ENCODE measurements around the gene CACNA1C.

DNA sequence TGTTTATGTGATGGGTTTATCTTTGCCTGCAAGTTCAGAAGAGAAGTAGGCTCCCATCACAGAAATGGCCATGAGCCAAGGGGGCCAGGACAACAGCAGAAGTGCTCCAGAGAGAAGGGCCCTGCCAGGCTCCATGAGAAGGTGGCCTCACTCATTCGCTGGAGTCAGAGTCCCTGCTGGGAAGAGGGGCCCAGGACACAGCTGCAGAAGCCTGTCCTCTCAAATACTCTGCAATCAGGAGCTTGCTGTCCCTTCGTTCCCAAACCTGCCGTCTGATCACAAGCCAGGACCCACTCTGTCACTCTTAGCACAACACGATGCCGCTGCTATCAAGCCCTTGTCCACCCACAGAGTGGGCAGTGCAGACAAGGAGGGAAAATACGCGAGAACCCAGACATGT is 435.8 kb downstream of the CACNA1C start:
- no peak for TF ChIP-seq POLR2A (IDR thresholded peaks at IDR 0.05)
- TF ChIP-seq, protein P1, sequence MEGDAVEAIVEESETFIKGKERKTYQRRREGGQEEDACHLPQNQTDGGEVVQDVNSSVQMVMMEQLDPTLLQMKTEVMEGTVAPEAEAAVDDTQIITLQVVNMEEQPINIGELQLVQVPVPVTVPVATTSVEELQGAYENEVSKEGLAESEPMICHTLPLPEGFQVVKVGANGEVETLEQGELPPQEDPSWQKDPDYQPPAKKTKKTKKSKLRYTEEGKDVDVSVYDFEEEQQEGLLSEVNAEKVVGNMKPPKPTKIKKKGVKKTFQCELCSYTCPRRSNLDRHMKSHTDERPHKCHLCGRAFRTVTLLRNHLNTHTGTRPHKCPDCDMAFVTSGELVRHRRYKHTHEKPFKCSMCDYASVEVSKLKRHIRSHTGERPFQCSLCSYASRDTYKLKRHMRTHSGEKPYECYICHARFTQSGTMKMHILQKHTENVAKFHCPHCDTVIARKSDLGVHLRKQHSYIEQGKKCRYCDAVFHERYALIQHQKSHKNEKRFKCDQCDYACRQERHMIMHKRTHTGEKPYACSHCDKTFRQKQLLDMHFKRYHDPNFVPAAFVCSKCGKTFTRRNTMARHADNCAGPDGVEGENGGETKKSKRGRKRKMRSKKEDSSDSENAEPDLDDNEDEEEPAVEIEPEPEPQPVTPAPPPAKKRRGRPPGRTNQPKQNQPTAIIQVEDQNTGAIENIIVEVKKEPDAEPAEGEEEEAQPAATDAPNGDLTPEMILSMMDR (IDR thresholded peaks at IDR 0.05) = no peak
